ENCODE measurements around the gene SLAMF6. TPM values are rescaled to one million over a fixed set of nuclear protein-coding genes. Genes with fewer than 3 reads are reported as not detected.
"Not testable (repeated sequence)": the region's sequence is repeated elsewhere in the genome, so short reads cannot be mapped to it uniquely, and the experiment has no call there.

The SLAMF6 gene
- polyA plus RNA-seq (2013, experiment 1 of 2; ENCODE audit: insufficient read length), result not detected
- polyA plus RNA-seq (2013, experiment 2 of 2; ENCODE audit: insufficient read length), result not detected

GRCh38 chr1:160522622-160523345 lies at the start of gene SLAMF6:
Gene SLAMF6 (minus strand): TSS chr1:160523255. CDS start chr1:160523192, 63 bp downstream.
- no peak for DNase-seq

DNA sequence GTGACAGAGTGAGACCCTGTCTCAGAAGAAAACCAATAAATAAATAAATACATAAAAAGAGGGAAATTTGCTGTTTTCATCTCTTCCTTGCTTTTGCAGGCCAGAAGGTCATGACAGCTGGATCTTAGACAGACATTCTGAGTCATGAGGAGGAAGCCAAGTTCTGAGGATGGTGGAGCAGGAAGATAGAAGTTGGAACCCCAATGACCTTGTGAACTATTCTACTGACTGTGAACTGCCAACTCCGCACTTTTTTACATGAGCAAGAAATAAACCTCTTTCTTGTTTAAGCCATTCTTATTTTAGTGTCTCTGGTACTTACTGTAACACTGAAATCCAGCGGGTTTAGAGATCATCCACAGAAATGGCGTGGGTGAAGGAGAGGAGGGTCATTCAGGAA lies 47.8 kb upstream of the SLAMF6 start:
- DNase-seq, result no peak

DNA sequence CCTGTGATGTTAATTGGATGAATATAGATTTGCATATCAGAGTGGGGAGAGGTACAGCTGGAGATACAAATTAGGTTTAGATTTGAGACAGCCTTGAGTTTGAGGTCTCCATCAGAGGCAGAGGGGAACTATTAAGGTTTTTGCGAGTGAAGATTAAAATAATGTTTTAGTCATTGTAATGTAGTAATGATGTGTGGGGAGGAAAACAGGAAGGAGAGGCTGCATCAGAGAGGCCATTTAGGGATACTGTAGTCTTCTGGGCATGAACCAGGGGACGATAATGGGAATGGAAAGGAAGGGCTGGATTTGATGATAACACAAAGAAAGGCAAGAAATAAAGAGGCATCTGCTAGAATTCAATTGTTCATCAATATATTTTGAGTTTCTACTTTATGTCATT lies 46.8 kb upstream of the SLAMF6 start:
- no peak for DNase-seq

GRCh38 chr1:160567858-160568682 lies 45.0 kb upstream of the SLAMF6 start:
- DNase-seq, result no peak

DNA sequence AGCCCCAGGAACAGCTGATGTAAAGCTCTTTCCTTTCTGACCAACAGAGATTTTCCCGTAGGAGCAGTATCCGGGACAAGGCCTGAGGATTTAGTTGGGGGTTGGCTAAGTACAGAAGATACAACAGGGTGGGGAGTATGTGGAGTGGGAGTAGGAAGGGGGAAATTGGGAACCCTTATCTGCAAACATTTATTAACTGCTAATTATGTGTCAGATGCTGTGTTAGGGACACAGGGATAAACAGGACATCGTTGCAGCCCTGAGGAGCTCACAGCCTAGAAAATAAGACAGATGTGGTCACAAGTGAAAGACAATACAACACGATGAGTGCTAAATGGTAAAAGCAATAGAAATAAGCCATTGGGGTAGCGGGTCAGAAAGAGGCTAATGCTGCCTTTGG lies 44.3 kb upstream of the SLAMF6 start:
- DNase-seq, result no peak

- DNase-seq, result no peak
Measured at GRCh38 chr1:160565564-160565963, 42.5 kb upstream of the SLAMF6 start.

- not testable (repeated sequence) for DNase-seq
Measured at GRCh38 chr1:160563230-160563629, 40.2 kb upstream of the SLAMF6 start.

DNA sequence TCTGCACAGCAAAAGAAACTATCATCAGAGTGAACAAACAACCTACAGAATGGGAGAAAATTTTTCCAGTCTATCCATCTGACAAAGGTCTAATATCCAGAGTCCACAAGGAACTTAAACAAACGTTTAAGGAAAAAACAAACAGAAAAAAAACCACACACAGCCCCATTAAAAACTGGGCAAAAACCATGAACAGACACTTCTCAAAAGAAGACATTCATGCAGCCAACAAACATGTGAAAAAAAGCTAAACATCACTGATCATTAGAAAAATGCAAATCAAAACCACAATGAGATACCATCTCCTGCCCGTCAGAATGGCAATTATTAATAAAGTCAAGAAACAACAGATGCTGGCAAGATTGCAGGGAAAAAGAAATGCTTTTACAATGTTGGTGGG lies 39.7 kb upstream of the SLAMF6 start:
- not testable (repeated sequence) for DNase-seq

GRCh38 chr1:160560806-160561205 lies 37.8 kb upstream of the SLAMF6 start:
- no peak for DNase-seq

DNA sequence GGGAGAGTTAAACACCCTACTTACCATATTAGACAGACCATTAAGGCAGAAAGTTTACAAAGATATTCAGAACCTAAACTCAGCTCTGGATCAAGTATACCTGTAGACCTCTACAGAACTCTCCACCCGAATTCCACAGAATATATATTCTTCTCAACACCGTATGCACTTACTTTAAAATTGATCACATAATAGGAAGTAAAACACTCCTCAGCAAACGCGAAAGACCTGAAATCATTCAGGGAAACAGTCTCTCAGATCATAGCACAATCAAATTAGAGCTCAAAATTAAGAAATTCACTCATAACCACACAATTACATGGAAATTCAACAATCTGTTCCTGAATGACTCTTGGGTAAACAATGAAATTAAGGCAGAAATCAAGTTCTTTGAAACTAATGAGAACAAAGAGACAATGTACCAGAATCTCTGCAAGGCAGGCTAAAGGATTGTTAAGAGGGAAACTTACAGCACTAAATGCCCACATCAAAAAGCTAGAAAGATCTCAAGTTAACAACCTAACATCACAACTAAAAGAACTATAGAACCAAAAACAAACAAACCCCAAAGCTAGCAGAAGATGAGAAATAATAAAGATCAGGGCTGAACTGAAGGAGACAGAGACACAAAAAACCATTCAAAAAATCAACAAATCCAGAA lies 37.1 kb upstream of the SLAMF6 start:
- DNase-seq, result no peak

DNA sequence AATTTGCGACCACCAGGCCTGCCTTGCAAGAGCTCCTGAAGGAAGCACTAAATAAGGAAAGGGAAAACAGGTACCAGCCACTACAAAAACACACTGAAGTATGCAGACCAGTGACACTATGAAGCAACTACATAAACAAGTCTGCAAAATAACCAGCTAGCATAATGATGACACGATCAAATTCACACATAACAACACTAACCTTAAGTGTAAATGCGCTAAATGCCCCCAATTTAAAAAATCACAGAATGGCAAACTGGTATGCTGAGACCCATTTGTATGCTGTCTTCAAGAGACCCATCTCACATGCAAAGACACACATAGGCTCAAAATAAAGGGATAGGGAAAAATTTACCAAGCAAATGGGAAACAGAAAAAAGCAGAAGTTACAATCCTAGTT lies 36.4 kb upstream of the SLAMF6 start:
- not testable (repeated sequence) for DNase-seq

- no peak for DNase-seq
Measured at GRCh38 chr1:160558660-160559380, 35.8 kb upstream of the SLAMF6 start.

DNA sequence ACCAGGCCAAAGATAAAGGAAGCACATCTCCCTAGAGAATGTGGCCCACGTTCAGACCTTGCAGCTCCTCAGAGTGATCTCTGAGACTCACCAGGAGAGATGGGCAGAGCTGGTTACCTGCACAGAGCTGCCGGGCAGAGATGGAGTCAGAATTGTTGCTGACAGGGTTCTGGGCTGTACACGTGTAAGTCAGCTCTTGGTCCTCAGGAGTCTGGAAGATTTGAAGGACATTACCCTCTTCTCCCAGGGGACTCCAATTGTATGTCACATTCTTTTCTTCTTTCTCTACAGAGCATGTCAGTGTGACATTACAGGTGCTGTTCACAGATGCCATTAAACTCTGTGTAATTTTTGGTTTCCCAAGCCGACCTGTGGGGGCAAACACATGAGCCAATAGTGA lies 30.7 kb upstream of the SLAMF6 start:
- DNase-seq, result no peak

DNA sequence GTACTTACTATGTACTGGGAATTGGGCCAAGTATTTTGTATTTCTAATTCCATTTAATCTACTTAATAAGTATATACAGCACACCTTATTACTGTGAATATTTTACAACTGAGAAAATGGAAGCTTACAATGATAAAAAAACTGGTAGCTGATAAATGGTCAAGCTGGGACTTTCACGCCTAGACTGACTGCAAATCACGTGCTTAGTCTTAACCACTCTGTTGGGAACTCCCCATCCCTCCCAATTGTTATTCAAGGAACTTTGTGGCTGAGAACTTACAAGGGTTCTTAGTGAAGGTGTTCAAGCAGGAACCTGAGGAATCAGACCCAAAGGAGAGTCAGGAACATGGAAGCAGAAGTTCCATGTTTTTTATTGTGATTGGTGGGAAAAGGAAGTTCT lies 29.4 kb upstream of the SLAMF6 start:
- DNase-seq, result no peak

DNA sequence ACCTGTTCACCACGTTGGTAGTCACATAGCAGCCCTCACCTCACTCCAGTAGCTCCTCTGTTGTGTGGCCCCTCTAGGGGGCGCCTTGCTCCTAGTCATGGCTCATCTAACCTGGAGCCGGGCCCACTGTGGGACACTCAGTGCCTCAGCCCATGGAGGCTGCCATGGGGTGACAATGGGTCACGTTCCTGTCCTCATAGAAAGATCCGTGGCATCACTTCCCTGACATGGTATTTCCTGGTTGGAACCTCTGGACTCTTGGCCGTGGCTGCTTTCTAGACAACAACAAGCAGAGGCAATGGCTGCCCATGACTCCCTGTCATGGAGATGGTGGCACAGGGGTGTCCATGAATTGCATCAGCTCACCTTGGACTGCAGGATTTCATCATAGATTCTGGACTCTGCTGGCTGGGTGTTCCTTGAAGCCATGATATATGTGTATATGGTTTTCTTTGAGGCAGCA lies 27.5 kb upstream of the SLAMF6 start:
- no peak for DNase-seq

- DNase-seq, result no peak
Measured at GRCh38 chr1:160549665-160550006, 26.6 kb upstream of the SLAMF6 start.

GRCh38 chr1:160548960-160549664 lies 26.1 kb upstream of the SLAMF6 start:
- DNase-seq, result no peak

DNA sequence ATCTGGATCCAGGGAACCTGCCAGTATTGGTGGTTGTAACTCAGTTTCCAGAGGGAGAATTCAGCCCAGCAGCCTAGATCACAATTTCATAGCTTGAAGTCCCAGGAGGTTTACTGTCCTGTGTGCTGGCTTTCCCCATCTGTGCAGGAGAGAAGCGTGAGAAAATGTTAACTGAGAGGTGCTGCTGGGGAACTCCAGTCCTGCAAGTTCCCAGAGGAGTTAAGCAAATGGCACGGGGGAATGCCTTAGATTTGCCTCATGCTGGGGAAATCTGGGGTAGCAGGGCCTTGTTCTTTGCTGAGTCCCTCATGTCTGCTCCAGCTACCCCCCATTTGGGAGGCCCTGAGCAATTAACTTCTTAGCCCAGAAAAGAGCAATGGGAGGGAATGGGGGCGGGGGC lies 25.1 kb upstream of the SLAMF6 start:
- no peak for DNase-seq

DNA sequence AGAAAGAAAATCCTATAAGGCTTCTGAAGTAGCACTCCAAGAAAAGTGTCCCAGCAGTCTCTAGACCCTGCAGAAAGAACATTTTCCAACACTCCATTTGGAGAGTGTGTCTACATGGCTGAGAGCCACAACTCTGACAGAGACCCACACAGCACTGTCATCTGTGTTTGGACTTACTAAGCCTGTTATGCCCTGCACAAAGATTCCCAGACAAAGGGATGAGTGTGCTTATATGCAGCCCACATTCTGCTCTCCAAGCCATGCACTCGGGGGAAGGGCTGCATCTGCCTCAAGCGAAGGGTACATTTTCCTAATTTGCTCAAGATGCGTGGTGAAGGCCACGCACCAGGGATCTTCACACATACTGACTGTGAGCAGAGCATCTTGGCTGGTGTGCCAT lies 24.4 kb upstream of the SLAMF6 start:
- no peak for DNase-seq

DNA sequence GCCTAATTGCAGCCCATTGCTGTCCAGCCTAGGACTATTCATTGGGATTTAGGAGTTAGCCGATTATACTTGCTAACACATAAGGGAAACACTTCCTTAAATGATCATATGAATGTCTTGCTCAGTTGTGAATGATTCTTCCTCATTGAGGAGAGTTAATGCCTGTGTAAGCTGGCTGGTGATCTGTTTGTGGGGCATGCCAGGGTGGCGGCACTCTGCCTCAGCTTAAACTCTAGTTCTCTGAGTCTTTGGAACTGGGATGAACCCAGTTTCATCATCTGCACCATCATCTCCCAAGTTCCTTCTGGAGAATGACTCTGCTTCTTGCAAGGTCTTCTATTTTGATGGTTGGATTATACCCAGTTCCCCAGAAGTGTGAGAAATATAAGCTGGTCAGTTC lies 23.9 kb upstream of the SLAMF6 start:
- DNase-seq, result no peak

DNA sequence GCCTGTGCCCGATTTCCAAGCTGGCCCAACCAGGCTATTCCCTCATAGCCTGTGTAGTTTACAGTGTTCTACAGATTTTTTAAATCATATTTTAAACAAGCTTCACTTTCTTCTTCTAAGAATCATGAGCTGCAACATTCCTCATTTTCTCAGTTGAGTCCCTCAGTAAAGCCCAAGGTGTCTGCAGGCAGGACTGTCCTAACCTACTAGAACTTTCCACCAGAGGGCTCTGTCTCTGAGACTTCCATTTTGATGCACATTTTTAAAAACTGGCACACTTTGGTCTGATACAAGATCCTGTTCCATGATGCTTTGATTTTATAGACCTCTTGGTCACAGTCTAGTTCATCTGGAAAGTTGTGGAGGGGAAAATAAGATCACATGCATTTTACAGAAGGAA lies 21.6 kb upstream of the SLAMF6 start:
- DNase-seq, result no peak

Measured in fibroblast of skin of abdomen (primary cell).